Activated naive CD8-positive, alpha-beta T cell treated with anti-CD3 and anti-CD28 coated beads, Interleukin-2, amount 50 U/mL, for 24 hours (primary cell): Measurements from ENCODE around the gene PALM2AKAP2.
"Not testable (repeated sequence)": the region's sequence is repeated elsewhere in the genome, so short reads cannot be mapped to it uniquely, and the experiment has no call there.

Experiments used
- ATAC-seq: fragments of 150-1000 bp; cut with Tn5 transposase; one replicate; pipeline ENCODE4 v1.10.0; 2021
- DNase-seq: peaks from one replicate; pipeline ENCODE4 v3.0.0; 2021
- H3K27ac Mint-ChIP-seq: one replicate; pipeline ENCODE4 v1.8.0; 2021; ENCODE audit warnings: mild to moderate bottlenecking, mixed read lengths
- H3K27me3 Mint-ChIP-seq: one replicate; pipeline ENCODE4 v1.8.0; 2021; ENCODE audit warnings: mixed read lengths
- H3K36me3 Mint-ChIP-seq: one replicate; pipeline ENCODE4 v1.8.0; 2021; ENCODE audit warnings: low read depth, mixed read lengths
- H3K4me1 Mint-ChIP-seq: one replicate; pipeline ENCODE4 v1.8.0; 2021; ENCODE audit warnings: mixed read lengths
- H3K4me3 Mint-ChIP-seq: one replicate; pipeline ENCODE4 v1.8.0; 2021; ENCODE audit warnings: mild to moderate bottlenecking, moderate library complexity, mixed read lengths
- H3K9me3 Mint-ChIP-seq: one replicate; pipeline ENCODE4 v1.8.0; 2021; ENCODE audit warnings: mixed read lengths

The PALM2AKAP2 gene

GRCh38 chr9:109805050-109805449 lies 25.1 kb downstream of the PALM2AKAP2 start:
- DNase-seq (no peak), ATAC-seq (no peak)
- no peak overlapping the region for H3K4me3 Mint-ChIP-seq
- no peaks in the 10 kb centered on the region for H3K4me1 Mint-ChIP-seq
- H3K9me3 Mint-ChIP-seq = peaks cover 6% of the 10 kb centered on the region
- no peaks in the 10 kb centered on the region for H3K27me3 Mint-ChIP-seq
- no peak overlapping the region for H3K27ac Mint-ChIP-seq
- H3K36me3 Mint-ChIP-seq = no peaks in the 10 kb centered on the region

DNA sequence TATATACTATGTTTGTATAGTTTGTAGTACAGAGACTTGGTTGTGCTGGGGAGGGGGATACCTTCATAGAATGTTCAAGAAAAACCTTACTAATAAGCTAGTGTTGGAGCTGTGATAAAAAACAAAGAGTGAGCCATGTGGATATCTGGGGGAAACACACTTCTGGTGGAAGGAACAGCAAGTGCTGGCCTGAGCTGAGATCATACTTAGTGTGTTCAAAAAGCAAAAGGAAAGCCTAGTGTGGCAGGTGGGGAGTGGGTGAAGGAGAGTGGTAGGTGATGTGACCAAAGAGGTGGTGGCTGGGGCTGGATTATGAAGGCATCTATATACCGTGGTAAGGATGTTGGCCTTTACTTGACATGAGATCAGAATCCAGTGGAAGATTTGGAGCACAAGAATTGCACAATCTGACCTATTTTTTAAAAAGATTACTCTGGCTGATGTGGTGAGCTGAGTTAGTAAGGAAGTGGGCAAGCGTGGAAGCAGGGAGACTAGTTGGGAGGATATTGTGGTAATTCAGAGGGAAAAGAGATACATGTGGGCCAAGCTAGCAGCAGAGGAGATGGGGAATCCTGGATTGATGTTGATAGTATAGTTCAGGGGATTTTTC lies 26.6 kb downstream of the PALM2AKAP2 start:
- Mint-ChIP-seq H3K9me3 (peaks cover 6% of the 10 kb centered on the region), H3K27me3 (peaks cover 8% of the 10 kb centered on the region), H3K4me3 (no peak overlapping the region), H3K4me1 (no peaks in the 10 kb centered on the region), H3K27ac (no peak overlapping the region), H3K36me3 (no peaks in the 10 kb centered on the region)
- no peak for DNase-seq
- ATAC-seq = no peak

DNA sequence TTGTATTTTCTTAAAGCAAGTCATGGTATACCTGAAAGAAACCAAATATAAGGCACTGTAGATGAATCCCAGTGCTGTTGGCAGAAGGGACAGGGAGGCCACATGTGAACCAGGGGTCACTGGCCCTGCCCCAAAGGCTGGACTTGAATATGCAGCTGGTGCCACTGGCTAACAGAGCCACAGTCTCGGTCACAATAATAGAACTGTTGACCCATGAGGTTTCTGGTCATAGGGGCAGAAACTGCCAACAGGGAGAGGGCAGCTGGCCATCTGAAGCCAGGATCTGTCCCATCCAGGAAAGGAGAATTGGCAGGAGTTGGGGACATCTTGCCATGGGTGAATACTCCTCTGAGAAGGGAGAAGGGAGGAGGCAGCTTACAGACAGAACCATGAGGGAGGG lies 31.9 kb downstream of the PALM2AKAP2 start:
- no peaks in the 10 kb centered on the region for H3K36me3 Mint-ChIP-seq
- H3K4me3 Mint-ChIP-seq = no peak overlapping the region
- peaks cover 8% of the 10 kb centered on the region for H3K27me3 Mint-ChIP-seq
- H3K27ac Mint-ChIP-seq = no peak overlapping the region
- DNase-seq (no peak), ATAC-seq (no peak)
- peaks cover 6% of the 10 kb centered on the region for H3K9me3 Mint-ChIP-seq
- no peaks in the 10 kb centered on the region for H3K4me1 Mint-ChIP-seq

DNA sequence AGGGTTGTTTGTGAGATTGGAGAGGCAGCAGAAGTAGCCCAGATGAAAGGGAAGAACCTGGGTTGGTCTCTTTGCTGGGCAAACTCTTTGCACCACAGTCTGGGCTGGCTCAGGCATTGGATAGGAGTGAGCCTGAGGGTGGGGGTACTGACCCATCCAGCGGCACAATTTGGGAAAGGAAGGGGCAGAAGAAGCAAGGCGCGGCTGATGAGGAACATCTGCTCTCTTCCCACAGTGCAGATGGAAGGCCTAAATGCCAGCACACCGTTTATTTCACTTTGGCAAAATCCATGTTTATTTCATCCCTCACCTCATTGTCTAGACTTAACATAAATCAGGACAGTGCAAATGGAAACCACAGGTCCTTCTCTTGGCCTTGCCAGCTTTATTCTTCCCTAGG lies 32.3 kb downstream of the PALM2AKAP2 start:
- ATAC-seq (no peak), DNase-seq (no peak)
- H3K4me3 Mint-ChIP-seq = no peak overlapping the region
- H3K36me3 Mint-ChIP-seq = no peaks in the 10 kb centered on the region
- H3K27ac Mint-ChIP-seq = no peak overlapping the region
- H3K9me3 Mint-ChIP-seq = peaks cover 6% of the 10 kb centered on the region
- no peaks in the 10 kb centered on the region for H3K4me1 Mint-ChIP-seq
- H3K27me3 Mint-ChIP-seq = peaks cover 8% of the 10 kb centered on the region

GRCh38 chr9:109812818-109813281 lies 32.9 kb downstream of the PALM2AKAP2 start:
- Mint-ChIP-seq H3K9me3 (peaks cover 5% of the 10 kb centered on the region), H3K4me3 (no peak overlapping the region), H3K27ac (no peak overlapping the region), H3K36me3 (no peaks in the 10 kb centered on the region), H3K27me3 (peaks cover 8% of the 10 kb centered on the region), H3K4me1 (no peaks in the 10 kb centered on the region)
- no peak for ATAC-seq
- DNase-seq = no peak

DNA sequence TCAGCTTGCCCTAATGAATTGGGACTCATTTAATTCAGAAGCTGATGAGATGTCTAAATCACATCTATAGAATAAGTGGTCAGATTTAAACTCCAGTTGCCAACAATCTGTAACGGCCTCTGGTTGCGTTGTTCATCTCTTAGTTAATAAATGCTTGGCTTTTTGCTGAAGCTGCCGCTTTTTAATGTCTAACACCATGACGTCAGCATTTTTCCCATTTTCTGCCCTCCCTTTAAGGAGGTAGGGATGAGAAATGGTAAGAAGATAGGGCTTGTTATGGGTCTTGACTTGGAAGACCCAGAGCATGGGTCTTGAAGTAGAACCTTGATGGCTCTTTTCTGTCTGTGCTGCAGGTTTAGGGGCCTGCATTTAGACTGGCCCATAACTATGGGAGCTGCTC lies 33.3 kb downstream of the PALM2AKAP2 start:
- Mint-ChIP-seq H3K9me3 (peaks cover under 1% of the 10 kb centered on the region), H3K27me3 (peaks cover 10% of the 10 kb centered on the region), H3K36me3 (no peaks in the 10 kb centered on the region), H3K4me3 (no peak overlapping the region), H3K4me1 (no peaks in the 10 kb centered on the region), H3K27ac (no peak overlapping the region)
- DNase-seq (no peak), ATAC-seq (no peak)

DNA sequence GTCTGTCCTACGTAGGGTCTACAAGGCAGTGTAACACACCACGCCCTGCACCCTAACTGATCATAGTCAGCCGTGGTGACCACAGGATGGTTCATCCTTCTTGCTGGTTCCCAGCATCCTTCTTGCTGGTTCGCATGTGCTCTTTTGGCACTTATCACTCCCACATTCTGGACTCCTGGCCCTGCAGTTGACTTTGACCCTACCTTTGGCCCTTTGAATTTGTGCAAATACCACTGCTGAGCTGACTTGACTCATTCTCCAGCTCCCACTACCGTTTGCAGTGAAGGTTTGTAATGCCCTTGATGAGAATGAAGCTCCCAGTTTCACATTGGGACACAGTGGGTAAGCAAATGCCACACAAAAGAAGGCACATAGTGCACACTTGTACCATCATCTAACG lies 33.8 kb downstream of the PALM2AKAP2 start:
- H3K27me3 Mint-ChIP-seq = peaks cover 10% of the 10 kb centered on the region
- H3K36me3 Mint-ChIP-seq = no peaks in the 10 kb centered on the region
- no peak overlapping the region for H3K27ac Mint-ChIP-seq
- ATAC-seq (no peak), DNase-seq (no peak)
- no peaks in the 10 kb centered on the region for H3K4me1 Mint-ChIP-seq
- no peak overlapping the region for H3K4me3 Mint-ChIP-seq
- no peaks in the 10 kb centered on the region for H3K9me3 Mint-ChIP-seq

- no peaks in the 10 kb centered on the region for H3K4me1 Mint-ChIP-seq
- no peak for DNase-seq
- no peak overlapping the region for H3K27ac Mint-ChIP-seq
- H3K4me3 Mint-ChIP-seq = no peak overlapping the region
- no peak for ATAC-seq
- H3K27me3 Mint-ChIP-seq = peaks cover 11% of the 10 kb centered on the region
- H3K9me3 Mint-ChIP-seq = no peaks in the 10 kb centered on the region
- no peaks in the 10 kb centered on the region for H3K36me3 Mint-ChIP-seq
Observed at GRCh38 chr9:109815366-109815947, 35.5 kb downstream of the PALM2AKAP2 start.

DNA sequence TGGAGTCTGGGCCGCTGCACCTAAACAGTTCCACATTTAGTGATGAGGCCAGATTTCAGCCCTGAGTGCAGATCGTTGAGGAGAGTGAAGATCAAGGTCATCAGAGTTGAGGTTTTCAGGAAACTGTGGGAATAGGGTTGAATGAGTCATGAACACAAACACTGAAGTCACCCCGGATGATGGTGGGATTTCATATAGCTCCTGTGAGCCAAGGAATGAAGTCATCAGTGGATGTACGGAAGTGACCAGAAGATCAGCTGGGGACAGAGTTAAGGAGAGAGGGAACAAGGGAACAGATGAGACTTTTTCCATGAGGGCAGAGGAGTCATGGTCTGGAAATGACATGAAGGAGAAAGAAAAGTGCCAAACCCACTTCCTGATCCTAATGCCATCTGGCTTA lies 36.5 kb downstream of the PALM2AKAP2 start:
- H3K4me3 Mint-ChIP-seq = no peak overlapping the region
- ATAC-seq (no peak), DNase-seq (no peak)
- H3K27me3 Mint-ChIP-seq = peaks cover 4% of the 10 kb centered on the region
- H3K4me1 Mint-ChIP-seq = no peaks in the 10 kb centered on the region
- H3K27ac Mint-ChIP-seq = no peak overlapping the region
- H3K9me3 Mint-ChIP-seq = no peaks in the 10 kb centered on the region
- H3K36me3 Mint-ChIP-seq = no peaks in the 10 kb centered on the region

- Mint-ChIP-seq H3K27me3 (peaks cover 4% of the 10 kb centered on the region), H3K9me3 (no peaks in the 10 kb centered on the region), H3K27ac (no peak overlapping the region), H3K4me1 (no peaks in the 10 kb centered on the region), H3K36me3 (no peaks in the 10 kb centered on the region), H3K4me3 (no peak overlapping the region)
- DNase-seq = no peak
- no peak for ATAC-seq
Observed at GRCh38 chr9:109817146-109817845, 37.3 kb downstream of the PALM2AKAP2 start.

DNA sequence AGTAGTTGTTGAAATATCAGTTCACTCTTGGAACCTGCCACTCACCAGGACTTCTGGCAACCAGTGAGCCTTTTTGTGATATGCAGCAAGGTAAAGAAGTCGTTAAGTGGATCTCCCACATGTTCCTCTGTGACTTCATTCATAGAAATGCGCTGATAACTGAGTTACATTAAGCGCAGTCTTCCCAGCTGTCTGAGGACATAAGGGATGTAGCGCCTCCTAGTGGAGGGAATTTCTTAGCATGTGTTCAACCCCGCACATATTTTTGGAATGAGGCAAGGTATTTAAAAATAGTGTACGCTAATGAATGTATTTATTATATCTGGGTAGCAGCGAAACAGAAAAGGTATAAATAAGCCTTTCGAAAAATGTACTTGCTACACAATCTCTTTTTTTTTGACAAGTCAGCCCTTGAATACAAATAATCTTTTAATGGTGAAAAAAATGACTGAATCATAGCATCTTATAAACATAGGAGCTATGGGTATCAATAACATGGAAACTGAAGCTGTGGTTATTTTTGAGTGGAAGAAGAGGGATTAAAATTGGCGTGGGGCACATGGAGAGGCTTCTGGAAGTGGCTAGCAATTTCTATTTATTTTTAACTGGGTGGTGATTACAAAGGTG lies 38.0 kb downstream of the PALM2AKAP2 start:
- Mint-ChIP-seq H3K9me3 (no peaks in the 10 kb centered on the region), H3K4me3 (no peak overlapping the region), H3K27ac (no peak overlapping the region), H3K4me1 (no peaks in the 10 kb centered on the region), H3K36me3 (no peaks in the 10 kb centered on the region), H3K27me3 (peaks cover 8% of the 10 kb centered on the region)
- DNase-seq (peak; percentile 33), ATAC-seq (peak; percentile 57)

GRCh38 chr9:109821711-109822110 lies 41.7 kb downstream of the PALM2AKAP2 start:
- ATAC-seq (no peak), DNase-seq (no peak)
- Mint-ChIP-seq H3K27ac (no peak overlapping the region), H3K4me1 (no peaks in the 10 kb centered on the region), H3K9me3 (no peaks in the 10 kb centered on the region), H3K36me3 (no peaks in the 10 kb centered on the region), H3K27me3 (peaks cover 10% of the 10 kb centered on the region), H3K4me3 (no peak overlapping the region)

- not testable (repeated sequence) for H3K9me3 Mint-ChIP-seq, H3K27ac Mint-ChIP-seq, H3K4me1 Mint-ChIP-seq
Observed at GRCh38 chr9:109825383-109825782, 45.4 kb downstream of the PALM2AKAP2 start.

GRCh38 chr9:109826559-109826958 lies 46.6 kb downstream of the PALM2AKAP2 start:
- no peaks in the 10 kb centered on the region for H3K9me3 Mint-ChIP-seq
- DNase-seq = no peak
- peaks cover 6% of the 10 kb centered on the region for H3K27me3 Mint-ChIP-seq
- no peak for ATAC-seq
- no peaks in the 10 kb centered on the region for H3K36me3 Mint-ChIP-seq
- no peak overlapping the region for H3K4me3 Mint-ChIP-seq
- H3K27ac Mint-ChIP-seq = no peak overlapping the region
- no peaks in the 10 kb centered on the region for H3K4me1 Mint-ChIP-seq

More at GRCh38 chr9:109825383-109825782, 45.4 kb downstream of the PALM2AKAP2 start:
- not testable (repeated sequence) for H3K4me3 Mint-ChIP-seq, ATAC-seq, H3K36me3 Mint-ChIP-seq, DNase-seq, H3K27me3 Mint-ChIP-seq

GRCh38 chr9:109828254-109828653 lies 48.3 kb downstream of the PALM2AKAP2 start:
- Mint-ChIP-seq H3K4me1 (no peaks in the 10 kb centered on the region), H3K4me3 (no peak overlapping the region), H3K9me3 (no peaks in the 10 kb centered on the region), H3K36me3 (no peaks in the 10 kb centered on the region), H3K27me3 (peaks cover 2% of the 10 kb centered on the region), H3K27ac (no peak overlapping the region)
- no peak for DNase-seq
- ATAC-seq = no peak
